AG04449 (cell line): ENCODE results near the gene TRNP1.

Source experiments
- CTCF ChIA-PET: fragments of 350-600 bp; formaldehyde crosslinking; extraction: SDS; loops from one replicate; lab custom pipeline; 2021; ENCODE audit warnings: antibody characterized with exemption; lab: Yijun Ruan, JAX
- POLR2A ChIA-PET: fragments of 400-600, 350-600 bp; formaldehyde crosslinking; extraction: SDS; loops from one replicate; lab custom pipeline; 2020; ENCODE audit warnings: antibody characterized with exemption, inconsistent platforms; lab: Yijun Ruan, JAX
- DNase-seq: peaks from one replicate; pipeline ENCODE4 v3.0.0-alpha.2; 2010; ENCODE audit warnings: low read depth, low spot score
- H3K4me3 ChIP-seq: 2 replicates; pipeline ENCODE4 v1.5.1; 2011; ENCODE audit warnings: low read depth, mild to moderate bottlenecking, control low read depth, low read length
- TF ChIP-seq, protein P1 (sequence below): IDR thresholded peaks from one replicate; pipeline ENCODE4 v1.5.1; 2011; ENCODE audit warnings: mild to moderate bottlenecking, moderate library complexity, low read length, control low read depth, inconsistent platforms; ENCODE audit not compliant: insufficient read depth; ENCODE audit errors: missing control alignments

The TRNP1 gene

DNA sequence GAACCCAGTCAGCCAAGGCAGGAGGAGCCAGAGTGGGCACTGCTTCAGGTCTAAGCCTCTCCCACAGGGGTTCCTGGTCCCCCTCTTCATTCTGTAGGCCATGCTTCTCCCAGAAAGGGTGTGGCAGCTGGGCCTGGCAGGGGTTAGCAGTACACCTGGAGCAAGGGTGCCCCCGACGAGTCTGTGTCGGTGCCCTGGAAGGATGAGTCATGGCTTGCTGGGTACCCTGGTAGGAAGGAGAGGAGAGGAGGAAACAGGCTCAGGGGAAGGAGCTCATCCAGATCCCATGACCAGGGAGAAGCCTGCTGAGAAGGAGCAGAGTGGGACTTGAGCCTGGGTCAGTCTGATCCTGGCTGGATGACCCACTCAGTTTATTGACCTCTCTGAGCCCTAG, 43.6 kb upstream of the TRNP1 start:
- no peak overlapping the region for H3K4me3 ChIP-seq
- ChIA-PET POLR2A (interaction anchor here (0.6 kb wide), 1 partner anchor 363 kb away, joined by 3 read pairs; no protein-coding TSS in a partner anchor), CTCF (interaction anchor here (2.7 kb wide), 1 partner anchor 17 kb away, joined by 7 read pairs; no protein-coding TSS in a partner anchor)
- TF ChIP-seq, protein P1, sequence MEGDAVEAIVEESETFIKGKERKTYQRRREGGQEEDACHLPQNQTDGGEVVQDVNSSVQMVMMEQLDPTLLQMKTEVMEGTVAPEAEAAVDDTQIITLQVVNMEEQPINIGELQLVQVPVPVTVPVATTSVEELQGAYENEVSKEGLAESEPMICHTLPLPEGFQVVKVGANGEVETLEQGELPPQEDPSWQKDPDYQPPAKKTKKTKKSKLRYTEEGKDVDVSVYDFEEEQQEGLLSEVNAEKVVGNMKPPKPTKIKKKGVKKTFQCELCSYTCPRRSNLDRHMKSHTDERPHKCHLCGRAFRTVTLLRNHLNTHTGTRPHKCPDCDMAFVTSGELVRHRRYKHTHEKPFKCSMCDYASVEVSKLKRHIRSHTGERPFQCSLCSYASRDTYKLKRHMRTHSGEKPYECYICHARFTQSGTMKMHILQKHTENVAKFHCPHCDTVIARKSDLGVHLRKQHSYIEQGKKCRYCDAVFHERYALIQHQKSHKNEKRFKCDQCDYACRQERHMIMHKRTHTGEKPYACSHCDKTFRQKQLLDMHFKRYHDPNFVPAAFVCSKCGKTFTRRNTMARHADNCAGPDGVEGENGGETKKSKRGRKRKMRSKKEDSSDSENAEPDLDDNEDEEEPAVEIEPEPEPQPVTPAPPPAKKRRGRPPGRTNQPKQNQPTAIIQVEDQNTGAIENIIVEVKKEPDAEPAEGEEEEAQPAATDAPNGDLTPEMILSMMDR, result no peak
- no peak for DNase-seq

DNA sequence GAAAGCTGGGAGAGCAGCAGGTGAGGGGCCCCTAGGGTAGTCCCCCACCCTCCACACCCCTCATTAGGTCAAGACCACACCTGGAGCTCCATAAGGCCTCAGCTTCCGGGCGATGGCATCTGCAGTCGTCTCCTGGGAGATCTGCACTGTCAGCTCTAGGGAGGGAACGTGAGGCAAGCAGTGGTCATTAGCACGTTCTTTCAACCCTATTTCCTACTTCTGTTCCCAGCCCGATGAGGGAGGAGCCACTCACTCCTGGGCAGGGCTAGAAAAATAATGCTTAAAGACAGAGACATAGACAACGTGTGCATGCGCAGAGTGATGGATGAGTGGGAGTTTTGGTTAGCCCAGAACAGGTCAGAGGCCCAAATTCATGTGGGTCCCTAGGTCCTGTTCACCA, 42.9 kb upstream of the TRNP1 start:
- H3K4me3 ChIP-seq, result no peak overlapping the region
- TF ChIP-seq, protein P1, result no peak
- ChIA-PET CTCF (interaction anchor here (1.3 kb wide), 1 partner anchor 46 kb away, joined by 3 read pairs; no protein-coding TSS in a partner anchor), POLR2A (no interaction called here)
- no peak for DNase-seq

DNA sequence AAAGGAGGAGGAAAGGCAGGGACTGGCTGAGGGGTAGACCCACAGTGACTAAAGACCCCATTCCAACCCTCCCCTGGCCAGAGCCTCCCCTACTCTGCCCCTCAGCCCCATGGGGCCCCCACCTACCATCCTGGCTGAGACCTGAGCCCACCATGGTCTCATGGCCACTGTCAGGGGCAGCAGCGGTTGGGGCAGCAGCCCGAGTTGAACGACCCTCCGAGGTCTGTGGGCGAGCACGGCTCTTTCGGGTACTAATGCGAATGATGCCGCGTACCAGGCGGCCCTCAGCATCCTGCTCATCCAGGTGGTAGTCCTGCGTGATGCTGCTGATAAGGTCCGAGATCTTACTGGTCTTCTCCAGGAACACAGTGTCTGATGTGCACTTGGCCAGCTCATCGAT, 42.3 kb upstream of the TRNP1 start:
- TF ChIP-seq, protein P1, result no peak
- DNase-seq, result no peak
- no peak overlapping the region for H3K4me3 ChIP-seq
- ChIA-PET CTCF (interaction anchor here (0.6 to 1.3 kb wide), 2 partner anchors 17 to 46 kb away, joined by 3 to 4 read pairs; no protein-coding TSS in a partner anchor), POLR2A (no interaction called here)

DNA sequence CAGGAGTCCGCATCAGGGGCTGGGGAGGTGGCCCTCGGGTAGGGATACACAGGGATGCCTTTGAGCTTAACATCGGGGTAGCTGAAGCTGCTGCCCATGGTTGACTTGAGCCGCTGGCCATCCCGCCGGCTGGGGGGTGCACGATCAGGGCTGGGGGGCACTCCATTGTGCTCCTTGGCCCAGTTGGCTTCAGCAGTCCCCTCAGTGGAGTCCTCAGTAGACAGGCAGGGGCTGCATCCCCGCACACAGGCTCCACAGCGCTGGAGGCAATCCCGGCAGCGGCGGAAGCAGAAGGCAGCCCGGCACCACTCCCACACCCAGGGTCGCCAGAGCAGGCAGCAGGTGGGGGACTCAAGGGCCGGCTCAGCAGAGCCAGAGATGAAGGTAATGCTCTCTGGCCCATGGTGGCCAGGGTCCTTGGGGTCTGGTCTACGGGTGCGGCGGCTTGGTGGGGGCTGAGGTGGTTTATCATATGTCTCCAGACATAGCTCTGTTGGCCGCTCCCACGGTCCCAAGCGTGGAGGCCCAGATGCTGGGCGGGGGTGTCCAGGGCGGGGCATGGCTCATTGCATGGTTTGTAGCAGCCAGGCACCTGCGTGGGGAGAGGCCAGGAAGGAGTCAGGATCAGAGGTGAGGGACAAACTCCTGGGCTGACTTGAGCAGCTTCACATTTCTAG, 41.5 kb upstream of the TRNP1 start:
- no peak overlapping the region for H3K4me3 ChIP-seq
- CTCF ChIA-PET, result no interaction called here
- POLR2A ChIA-PET, result no interaction called here
- TF ChIP-seq, protein P1, result no peak
- DNase-seq, result no peak

DNA sequence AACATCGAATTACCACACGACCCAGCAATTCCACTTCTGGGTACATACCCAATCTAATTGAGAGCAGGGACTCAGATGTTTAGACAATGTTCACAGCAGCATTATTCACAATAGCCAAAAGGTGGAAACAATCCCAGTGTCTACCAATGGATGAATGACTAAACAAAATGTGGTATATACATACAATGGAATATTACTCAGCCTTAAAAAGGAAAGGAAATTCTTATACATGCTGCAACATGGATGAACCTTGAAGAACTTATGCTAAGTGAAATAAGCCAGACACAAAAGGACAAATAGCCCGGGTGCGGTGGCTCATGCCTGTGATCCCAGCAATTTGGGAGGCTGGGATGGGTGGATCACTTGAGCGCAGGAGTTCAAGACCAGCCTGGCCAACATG, 40.1 kb upstream of the TRNP1 start:
- TF ChIP-seq, protein P1, result no peak
- H3K4me3 ChIP-seq, result no peak overlapping the region
- ChIA-PET POLR2A (no interaction called here), CTCF (interaction anchor here (2.9 kb wide), 1 partner anchor 13 kb away, joined by 9 read pairs; no protein-coding TSS in a partner anchor)
- no peak for DNase-seq

DNA sequence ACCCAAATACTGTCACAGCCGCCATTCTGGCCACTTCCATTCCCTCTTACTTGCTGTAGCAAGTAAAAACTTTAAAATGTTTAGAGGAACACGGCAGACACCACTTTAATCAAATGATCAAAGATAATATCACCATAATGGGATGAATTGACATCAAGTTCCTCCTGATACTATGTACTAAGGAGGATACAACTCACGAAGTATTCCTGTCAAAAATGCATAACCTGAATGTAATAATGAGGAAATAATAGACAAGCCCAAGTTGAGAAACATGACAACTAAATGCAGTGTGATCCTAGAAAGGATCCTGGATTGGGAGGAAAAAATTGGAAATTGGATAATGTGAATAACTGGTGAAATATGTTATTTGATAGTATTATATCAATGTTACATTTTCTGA, 37.2 kb upstream of the TRNP1 start:
- no peak for DNase-seq
- ChIA-PET POLR2A (no interaction called here), CTCF (interaction anchor here (2.9 kb wide), 1 partner anchor 10 kb away, joined by 9 read pairs; no protein-coding TSS in a partner anchor)
- TF ChIP-seq, protein P1, result no peak
- no peak overlapping the region for H3K4me3 ChIP-seq
